ENCODE results near the gene XKRX. TPM values are rescaled to one million over a fixed set of nuclear protein-coding genes. Genes with fewer than 3 reads are reported as not detected.
A peak's percentile ranks its signal among the peaks of the same experiment; 100 is the strongest.

XKRX gene
- not detected for total RNA-seq

DNA sequence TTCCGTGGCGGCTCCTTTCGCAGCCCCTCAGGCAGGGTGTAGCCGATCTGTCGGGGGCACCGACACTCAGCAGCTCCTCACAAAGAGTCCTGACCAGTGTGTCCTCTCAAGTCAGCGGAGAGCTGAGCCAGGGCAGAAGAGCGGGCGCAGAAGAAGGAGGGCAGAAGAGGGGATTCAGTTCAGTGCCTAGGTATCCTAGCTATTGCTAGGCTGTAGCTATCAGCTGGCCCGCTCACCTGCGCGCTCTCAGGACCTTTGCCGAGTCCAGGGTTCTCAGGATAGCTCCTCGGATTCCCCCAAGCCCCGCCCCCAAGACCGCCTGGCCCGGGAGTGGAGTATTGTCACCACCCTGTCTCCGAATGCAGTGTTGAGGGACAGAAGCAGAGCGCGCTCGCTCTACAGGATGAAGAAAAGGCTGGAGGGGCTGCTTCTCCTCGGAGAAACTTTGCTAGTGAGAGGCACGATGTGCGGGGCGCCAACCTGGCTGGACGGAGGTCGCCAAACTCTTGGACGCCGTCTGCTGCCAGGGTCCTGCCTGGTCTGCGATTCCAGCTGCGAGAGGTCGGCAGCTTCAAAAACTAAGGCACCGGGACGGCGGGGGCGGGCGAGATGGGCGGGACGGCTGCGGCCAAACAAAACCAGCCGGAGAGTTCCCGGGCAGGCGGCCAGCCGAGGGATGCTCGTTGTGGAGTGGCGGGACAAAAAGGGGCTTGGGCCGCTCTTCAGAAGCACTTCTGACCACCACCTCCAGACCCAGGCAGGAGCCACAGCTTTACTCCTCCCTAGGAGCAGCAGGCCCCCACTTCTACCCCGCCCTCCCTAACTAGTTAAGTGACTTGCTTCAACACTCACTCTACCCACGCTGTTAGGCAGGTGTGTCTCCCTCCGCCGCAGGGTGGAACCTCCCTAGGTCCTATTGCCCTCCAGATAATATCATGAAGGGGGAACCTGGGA, at the start of gene XKRX:
Gene XKRX, minus strand, starts transcription at position 258 of the 954 bp plus-strand sequence. CDS start 613 bp downstream, outside the sequence.
- DNase-seq (ENCODE audit: low spot score in 2 of 2): no peak
- TF ChIP-seq, protein P1, sequence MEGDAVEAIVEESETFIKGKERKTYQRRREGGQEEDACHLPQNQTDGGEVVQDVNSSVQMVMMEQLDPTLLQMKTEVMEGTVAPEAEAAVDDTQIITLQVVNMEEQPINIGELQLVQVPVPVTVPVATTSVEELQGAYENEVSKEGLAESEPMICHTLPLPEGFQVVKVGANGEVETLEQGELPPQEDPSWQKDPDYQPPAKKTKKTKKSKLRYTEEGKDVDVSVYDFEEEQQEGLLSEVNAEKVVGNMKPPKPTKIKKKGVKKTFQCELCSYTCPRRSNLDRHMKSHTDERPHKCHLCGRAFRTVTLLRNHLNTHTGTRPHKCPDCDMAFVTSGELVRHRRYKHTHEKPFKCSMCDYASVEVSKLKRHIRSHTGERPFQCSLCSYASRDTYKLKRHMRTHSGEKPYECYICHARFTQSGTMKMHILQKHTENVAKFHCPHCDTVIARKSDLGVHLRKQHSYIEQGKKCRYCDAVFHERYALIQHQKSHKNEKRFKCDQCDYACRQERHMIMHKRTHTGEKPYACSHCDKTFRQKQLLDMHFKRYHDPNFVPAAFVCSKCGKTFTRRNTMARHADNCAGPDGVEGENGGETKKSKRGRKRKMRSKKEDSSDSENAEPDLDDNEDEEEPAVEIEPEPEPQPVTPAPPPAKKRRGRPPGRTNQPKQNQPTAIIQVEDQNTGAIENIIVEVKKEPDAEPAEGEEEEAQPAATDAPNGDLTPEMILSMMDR (IDR thresholded peaks at IDR 0.05): no peak
- H3K9me3 ChIP-seq: no peaks in the 10 kb centered on the region
- peak within 1 kb of the TSS; percentile 62 to 64 for H3K4me3 ChIP-seq
- H3K4me1 ChIP-seq: no peaks in the 10 kb centered on the region
- H3K27ac ChIP-seq: no peak within 1 kb of the TSS
- intact Hi-C loops (cut with DNase I): no loop called here
- H3K27me3 ChIP-seq: no peaks in the 10 kb centered on the region
- H3K36me3 ChIP-seq: no peaks in the 10 kb centered on the region

DNA sequence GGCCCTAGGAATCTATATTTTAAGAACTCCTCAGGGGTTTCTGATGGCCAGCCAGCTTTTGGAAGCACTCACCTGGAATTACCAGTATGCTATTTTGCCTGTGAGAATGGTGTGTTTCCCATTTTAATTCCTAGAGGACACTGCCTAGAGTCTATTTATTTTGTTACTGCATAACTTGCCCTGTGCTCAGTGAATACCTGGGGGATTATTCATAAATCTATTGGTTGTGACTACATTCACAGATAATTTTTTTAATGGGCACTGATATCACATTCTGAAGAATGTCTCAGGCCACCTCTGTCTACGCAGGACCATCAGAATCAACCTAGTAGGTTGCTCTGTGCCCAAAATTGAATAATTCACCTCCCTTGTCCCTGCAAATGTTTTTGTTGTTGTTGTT, 47.5 kb upstream of the XKRX start:
- Histone ChIP-seq H3K27me3 (no peaks in the 10 kb centered on the region), H3K4me1 (no peaks in the 10 kb centered on the region), H3K4me3 (no peak overlapping the region), H3K36me3 (no peaks in the 10 kb centered on the region), H3K9me3 (no peaks in the 10 kb centered on the region), H3K27ac (no peak overlapping the region)
- intact Hi-C loops (cut with DNase I): no loop called here
- no peak for DNase-seq (ENCODE audit: low spot score in 2 of 2)
- TF ChIP-seq, protein P1 (IDR thresholded peaks at IDR 0.05): no peak

DNA sequence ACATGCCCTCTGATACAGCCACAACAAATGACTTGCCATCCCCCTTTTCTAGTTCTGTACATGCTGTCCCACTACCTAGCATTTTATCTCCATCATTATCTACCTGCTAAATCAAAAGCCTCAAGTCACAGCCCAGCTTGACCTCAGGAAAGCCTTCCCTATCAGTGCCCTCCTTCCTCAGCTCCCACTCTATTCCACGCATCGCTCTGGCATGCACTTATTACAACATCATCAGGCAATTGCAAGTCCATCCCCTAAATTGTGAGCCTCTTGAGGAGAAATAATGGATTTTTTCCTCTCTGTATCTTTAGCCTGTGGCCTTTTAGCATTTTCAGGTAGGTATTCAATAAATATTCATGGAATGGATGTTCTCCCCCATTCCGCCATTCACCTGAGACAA, 46.5 kb upstream of the XKRX start:
- no peaks in the 10 kb centered on the region for H3K27me3 ChIP-seq
- TF ChIP-seq, protein P1 (IDR thresholded peaks at IDR 0.05): no peak
- no peak for DNase-seq (ENCODE audit: low spot score in 2 of 2)
- no peaks in the 10 kb centered on the region for H3K36me3 ChIP-seq
- H3K4me1 ChIP-seq: no peaks in the 10 kb centered on the region
- intact Hi-C loops (cut with DNase I): no loop called here
- no peak overlapping the region for H3K27ac ChIP-seq
- no peaks in the 10 kb centered on the region for H3K9me3 ChIP-seq
- H3K4me3 ChIP-seq: no peak overlapping the region

DNA sequence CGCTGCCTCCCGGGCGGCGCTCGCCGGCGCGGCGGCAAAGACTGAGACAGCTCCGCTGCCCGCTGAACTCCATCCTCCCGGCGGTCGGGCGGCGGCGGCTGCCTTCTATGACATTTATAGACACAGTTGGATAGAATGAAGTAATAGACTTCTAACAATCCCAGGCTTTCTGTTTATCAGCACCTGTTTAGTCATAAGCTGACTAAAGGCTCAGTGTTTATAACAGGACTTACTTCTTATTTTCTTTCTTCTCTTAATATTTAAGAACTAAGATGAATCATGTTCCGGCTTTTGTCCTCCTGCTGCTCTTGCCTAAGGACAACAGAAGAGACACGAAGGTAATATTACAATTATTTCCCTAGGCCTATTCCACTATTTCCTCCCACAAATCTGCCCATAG, 44.7 kb upstream of the XKRX start:
- no peak for DNase-seq (ENCODE audit: low spot score in 2 of 2)
- no peaks in the 10 kb centered on the region for H3K4me1 ChIP-seq
- H3K27me3 ChIP-seq: no peaks in the 10 kb centered on the region
- intact Hi-C loops (cut with DNase I): no loop called here
- TF ChIP-seq, protein P1 (IDR thresholded peaks at IDR 0.05): no peak
- H3K36me3 ChIP-seq: no peaks in the 10 kb centered on the region
- no peak overlapping the region for H3K4me3 ChIP-seq
- H3K27ac ChIP-seq: no peak overlapping the region
- no peaks in the 10 kb centered on the region for H3K9me3 ChIP-seq

DNA sequence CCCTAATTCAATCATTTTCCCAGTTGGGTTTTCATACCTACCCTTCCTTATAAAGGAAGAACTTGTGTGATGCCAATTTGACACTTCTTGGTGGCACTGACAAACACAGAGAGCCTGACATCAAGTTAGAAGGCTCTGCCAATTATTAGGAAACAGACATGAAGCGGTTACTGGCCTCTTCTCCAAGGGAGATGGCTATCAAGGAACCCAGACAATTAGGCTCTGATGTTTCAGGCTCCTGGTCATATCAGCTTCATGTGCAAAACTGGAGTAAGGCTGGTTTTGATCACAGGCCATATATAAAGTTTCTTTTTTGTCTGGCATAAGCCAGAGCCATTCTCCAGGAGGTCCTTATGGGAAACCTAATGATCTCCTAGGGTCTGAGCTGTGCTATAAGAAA, 41.2 kb upstream of the XKRX start:
- H3K27ac ChIP-seq: no peak overlapping the region
- DNase-seq (ENCODE audit: low spot score in 2 of 2): no peak
- no peaks in the 10 kb centered on the region for H3K9me3 ChIP-seq
- no peaks in the 10 kb centered on the region for H3K27me3 ChIP-seq
- intact Hi-C loops (cut with DNase I): no loop called here
- no peak overlapping the region for H3K4me3 ChIP-seq
- H3K4me1 ChIP-seq: no peaks in the 10 kb centered on the region
- TF ChIP-seq, protein P1 (IDR thresholded peaks at IDR 0.05): no peak
- no peaks in the 10 kb centered on the region for H3K36me3 ChIP-seq
